ENCODE results near the gene RASGEF1C.

The RASGEF1C gene

GRCh38 chr5:180079702-180080466 is 129.1 kb downstream of the RASGEF1C start:
- DNase-seq, result no peak

GRCh38 chr5:180078348-180078747 is 130.7 kb downstream of the RASGEF1C start:
- DNase-seq, result no peak

- DNase-seq, result no peak
Observed at GRCh38 chr5:180077594-180078284, 131.3 kb downstream of the RASGEF1C start.

GRCh38 chr5:180075703-180076102 is 133.3 kb downstream of the RASGEF1C start:
- no peak for DNase-seq

GRCh38 chr5:180074462-180074861 is 134.5 kb downstream of the RASGEF1C start:
- DNase-seq, result no peak

- DNase-seq, result no peak
Observed at GRCh38 chr5:180072556-180072955, 136.5 kb downstream of the RASGEF1C start.

- no peak for DNase-seq
Observed at GRCh38 chr5:180072256-180072548, 136.8 kb downstream of the RASGEF1C start.

GRCh38 chr5:180071531-180072255 is 137.3 kb downstream of the RASGEF1C start, which contains the start of gene RNF130:
Gene RNF130, minus strand, starts transcription at chr5:180071759. Its CDS starts 57 bp downstream, at chr5:180071702.
- peak; percentile 68 for DNase-seq

GRCh38 chr5:180070756-180071530 is 138.1 kb downstream of the RASGEF1C start:
- no peak for DNase-seq

- no peak for DNase-seq
Observed at GRCh38 chr5:180069589-180070247, 139.3 kb downstream of the RASGEF1C start.

GRCh38 chr5:180068519-180069090 is 140.4 kb downstream of the RASGEF1C start:
- DNase-seq, result no peak

- DNase-seq, result no peak
Observed at GRCh38 chr5:180067986-180068385, 141.0 kb downstream of the RASGEF1C start.

GRCh38 chr5:180060192-180060591 is 148.8 kb downstream of the RASGEF1C start:
- DNase-seq, result no peak

- DNase-seq, result no peak
Observed at GRCh38 chr5:180059326-180059725, 149.7 kb downstream of the RASGEF1C start.

GRCh38 chr5:180056153-180056552 is 152.9 kb downstream of the RASGEF1C start:
- no peak for DNase-seq

- DNase-seq, result no peak
Observed at GRCh38 chr5:180054226-180054625, 154.8 kb downstream of the RASGEF1C start.

GRCh38 chr5:180053061-180053602 is 155.9 kb downstream of the RASGEF1C start:
- DNase-seq, result no peak

GRCh38 chr5:180052211-180052818 is 156.7 kb downstream of the RASGEF1C start:
- DNase-seq, result no peak
